WERI-Rb-1 (cell line): Measurements from ENCODE around the gene TSFM.

ENCODE experiments used
- DNase-seq: peaks from one replicate; pipeline ENCODE4 v3.0.0-alpha.2; 2020
- H3K27ac ChIP-seq: fragments of 250-450 bp; sonication (Bioruptor Pico); 2 replicates; pipeline ENCODE4 v1.5.1; 2020; ENCODE audit warnings: mild to moderate bottlenecking, moderate library complexity
- H3K27me3 ChIP-seq: fragments of 250-450 bp; sonication (Bioruptor Pico); 2 replicates; pipeline ENCODE4 v1.5.1; 2021; ENCODE audit warnings: mild to moderate bottlenecking, low read depth, moderate library complexity; ENCODE audit not compliant: insufficient read depth, severe bottlenecking
- H3K36me3 ChIP-seq: fragments of 250-450 bp; sonication (Bioruptor Pico); 2 replicates; pipeline ENCODE4 v1.5.1; 2020; ENCODE audit warnings: mild to moderate bottlenecking, moderate library complexity
- H3K4me3 ChIP-seq: 2 replicates; pipeline ENCODE4 v1.5.1; 2011; ENCODE audit warnings: low read depth, mild to moderate bottlenecking, control low read depth, low read length
- H3K9me3 ChIP-seq: fragments of 250-450 bp; sonication (Bioruptor Pico); 2 replicates; pipeline ENCODE4 v1.5.1; 2021; ENCODE audit warnings: mild to moderate bottlenecking, moderate library complexity; ENCODE audit not compliant: severe bottlenecking
- CTCF ChIP-seq: IDR thresholded peaks from 2 replicates; pipeline ENCODE4 v1.5.1; 2011; ENCODE audit warnings: low read depth, mild to moderate bottlenecking, control low read depth, inconsistent platforms, low read length

The TSFM gene

GRCh38 chr12:57834086-57834876 lies 51.7 kb downstream of the TSFM start:
- Histone ChIP-seq H3K27ac (no peak overlapping the region), H3K4me3 (no peak overlapping the region), H3K27me3 (no peaks in the 10 kb centered on the region), H3K36me3 (peaks cover 15% of the 10 kb centered on the region), H3K9me3 (no peaks in the 10 kb centered on the region)
- no peak for TF ChIP-seq CTCF
- no peak for DNase-seq

GRCh38 chr12:57835366-57836288 lies 53.0 kb downstream of the TSFM start:
- DNase-seq = no peak
- H3K27me3 ChIP-seq = no peaks in the 10 kb centered on the region
- H3K4me3 ChIP-seq = no peak overlapping the region
- TF ChIP-seq CTCF = no peak
- H3K36me3 ChIP-seq = peaks cover 13% of the 10 kb centered on the region
- H3K9me3 ChIP-seq = no peaks in the 10 kb centered on the region
- H3K27ac ChIP-seq = no peak overlapping the region

- H3K4me3 ChIP-seq = no peak overlapping the region
- peaks cover 11% of the 10 kb centered on the region for H3K36me3 ChIP-seq
- H3K9me3 ChIP-seq = no peaks in the 10 kb centered on the region
- TF ChIP-seq CTCF = no peak
- no peaks in the 10 kb centered on the region for H3K27me3 ChIP-seq
- no peak for DNase-seq
- no peak overlapping the region for H3K27ac ChIP-seq
Observed at GRCh38 chr12:57836442-57837375, 54.1 kb downstream of the TSFM start.

- Histone ChIP-seq H3K36me3 (peaks cover 4% of the 10 kb centered on the region), H3K9me3 (no peaks in the 10 kb centered on the region), H3K4me3 (no peak overlapping the region), H3K27ac (no peak overlapping the region), H3K27me3 (no peaks in the 10 kb centered on the region)
- no peak for TF ChIP-seq CTCF
- no peak for DNase-seq
Observed at GRCh38 chr12:57837864-57838562, 55.4 kb downstream of the TSFM start.
